Right lobe of liver (tissue), 6 donors: ENCODE results near the gene SERPINA1. TPM values are rescaled to one million over a fixed set of nuclear protein-coding genes. Genes with fewer than 3 reads are reported as not detected.
A peak's percentile ranks its signal among the peaks of the same experiment; 100 is the strongest.

Experiments
- ATAC-seq, 4 donors: fragments of 200-7000 bp; cut with Tn5 transposase; one replicate each; pipeline ENCODE4 v1.9.1; 2020; ENCODE audit warnings: mild to moderate bottlenecking in 4 of 4, moderate library complexity in 4 of 4
- DNase-seq, 3 donors: peaks; one replicate each; pipeline ENCODE4 v3.0.0-alpha.2; 2020
- H3K27ac ChIP-seq, 3 donors: fragments of 200-600 bp; one replicate each; pipeline ENCODE4 v1.8.0; 2022
- H3K27me3 ChIP-seq, 2 donors: fragments of 200-600 bp; one replicate each; pipeline ENCODE4 v1.8.0; 2022
- H3K36me3 ChIP-seq, 4 donors: fragments of 200-600 bp; sonication (generic) in 1 of 4; one replicate each; pipeline versions ENCODE4 v1.5.1 to v1.8.0; 2017 to 2022; ENCODE audit warnings: control low read depth in 1 of 4
- H3K4me1 ChIP-seq, 4 donors: fragments of 200-600 bp; sonication (generic) in 1 of 4; one replicate each; pipeline versions ENCODE4 v1.5.1 to v1.8.0; 2017 to 2022; ENCODE audit warnings: control low read depth in 1 of 4
- H3K4me3 ChIP-seq, 3 donors: fragments of 200-600 bp; one replicate each; pipeline ENCODE4 v1.8.0; 2022
- H3K9me3 ChIP-seq, 4 donors: fragments of 200-600 bp; sonication (generic) in 1 of 4; one replicate each; pipeline versions ENCODE4 v1.5.1 to v1.8.0; 2017 to 2022; ENCODE audit warnings: control low read depth in 1 of 4
- POLR2A ChIP-seq: fragments of 450-650 bp; IDR thresholded peaks from one replicate; pipeline ENCODE4 v1.6.1; 2017; ENCODE audit warnings: antibody characterized with exemption, mild to moderate bottlenecking
- WGBS: methylation state at CpG from one replicate; pipeline ENCODE4 v1.1.6; 2018; ENCODE audit warnings: low coverage, low lambda C conversion rate; ENCODE audit not compliant: insufficient coverage; ENCODE audit errors: missing lambda C conversion rate; 5-methylcytosine and 5-hydroxymethylcytosine counted together
- intact Hi-C, 2 donors: fragments of 100-400 bp; cut with DNase I; formaldehyde crosslinking; loops; one replicate each; pipeline versions ENCODE4 v1.11.2 to v1.14.1; 2022
- total RNA-seq, 6 experiments: library from RNA; depleted of rRNA in 2 of 6; stranded (reverse); fragments of >200 nt in 2 of 6; fragmentation: NEBNext Ultra II Directional in 3 of 6; extraction: Animal tissue kit (Norgen Biotek cat#: 25700) in 3 of 6; gene quantifications; one replicate each; pipeline versions ENCODE4 v1.1.0 to v1.2.4, GENCODE V29; 2016 to 2023
- TF ChIP-seq, protein P1 (sequence below), 4 donors: fragments of 200-600 bp in 3 of 4; fragments of 450-650 bp in 1 of 4; IDR thresholded peaks; one replicate each; pipeline versions ENCODE4 v1.5.1 to v1.8.0; 2016 to 2022; ENCODE audit warnings: antibody characterized with exemption in 4 of 4, mild to moderate bottlenecking in 2 of 4
- donor health status: DM: no; HTN: yes; CAD: no.
- donor health status: DM: no; HTN: no; CAD: no.
- donor health status: DM: no; HTN: no; CAD: no.
- donor health status: DM: no; HTN: yes; CAD: no.
- donor health status: DM: no; HTN: yes; CAD: no.

The SERPINA1 gene
- total RNA-seq, 6 experiments from 2014 or later, result 18,575 to 39,670 (median 31,917) TPM

DNA sequence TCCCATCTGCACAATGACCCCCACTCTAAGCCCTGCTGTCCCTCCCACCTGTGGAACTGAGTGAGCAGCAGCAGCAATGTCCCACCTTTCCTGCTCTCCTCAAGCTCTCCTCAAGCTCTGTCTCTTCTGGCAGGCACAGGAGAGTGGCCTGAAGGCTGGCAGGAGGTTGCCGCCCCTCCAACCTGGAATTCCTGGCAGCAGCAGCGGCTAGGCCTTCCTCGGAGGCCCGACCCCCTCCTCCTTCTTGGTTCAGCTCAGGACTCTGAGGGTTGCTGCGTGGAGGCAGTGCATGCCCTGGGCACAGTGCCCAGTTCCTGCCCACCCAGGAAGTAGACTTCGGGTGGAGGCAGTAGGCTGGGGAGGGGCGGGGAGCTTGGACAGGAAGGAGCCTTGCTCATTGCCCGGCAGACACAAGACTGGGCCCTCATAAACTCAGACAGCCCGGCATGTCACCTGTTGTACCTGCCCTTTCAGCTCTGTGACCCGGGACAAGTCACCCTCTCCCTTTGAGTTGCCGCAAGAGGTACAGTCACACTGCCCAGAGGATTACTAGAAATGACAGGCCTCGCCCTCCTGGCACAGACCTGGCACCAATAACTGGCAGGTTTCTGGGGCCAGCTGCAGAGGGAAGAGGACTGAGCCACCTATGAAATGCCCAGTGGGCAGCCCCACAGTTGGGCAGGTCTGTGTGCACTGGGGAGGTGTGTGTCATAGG is 2.1 kb upstream of the SERPINA1 start:
- peak overlapping the region; percentile 34 to 93 (median 90) for H3K4me3 ChIP-seq
- intact Hi-C loops, result no loop called here
- H3K36me3 ChIP-seq, result peaks cover 0 to 18% (median 6%) of the 10 kb centered on the region in 4 donors
- peaks cover 0 to 63% (median 20%) of the 10 kb centered on the region in 4 donors for H3K4me1 ChIP-seq
- ATAC-seq (peak; percentile 37 to 68 (median 51)), DNase-seq (peak; percentile 96)
- no peaks in the 10 kb centered on the region for H3K27me3 ChIP-seq
- TF ChIP-seq, protein P1, sequence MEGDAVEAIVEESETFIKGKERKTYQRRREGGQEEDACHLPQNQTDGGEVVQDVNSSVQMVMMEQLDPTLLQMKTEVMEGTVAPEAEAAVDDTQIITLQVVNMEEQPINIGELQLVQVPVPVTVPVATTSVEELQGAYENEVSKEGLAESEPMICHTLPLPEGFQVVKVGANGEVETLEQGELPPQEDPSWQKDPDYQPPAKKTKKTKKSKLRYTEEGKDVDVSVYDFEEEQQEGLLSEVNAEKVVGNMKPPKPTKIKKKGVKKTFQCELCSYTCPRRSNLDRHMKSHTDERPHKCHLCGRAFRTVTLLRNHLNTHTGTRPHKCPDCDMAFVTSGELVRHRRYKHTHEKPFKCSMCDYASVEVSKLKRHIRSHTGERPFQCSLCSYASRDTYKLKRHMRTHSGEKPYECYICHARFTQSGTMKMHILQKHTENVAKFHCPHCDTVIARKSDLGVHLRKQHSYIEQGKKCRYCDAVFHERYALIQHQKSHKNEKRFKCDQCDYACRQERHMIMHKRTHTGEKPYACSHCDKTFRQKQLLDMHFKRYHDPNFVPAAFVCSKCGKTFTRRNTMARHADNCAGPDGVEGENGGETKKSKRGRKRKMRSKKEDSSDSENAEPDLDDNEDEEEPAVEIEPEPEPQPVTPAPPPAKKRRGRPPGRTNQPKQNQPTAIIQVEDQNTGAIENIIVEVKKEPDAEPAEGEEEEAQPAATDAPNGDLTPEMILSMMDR (IDR thresholded peaks at IDR 0.05), result no peak
- TF ChIP-seq POLR2A, result peak; percentile 74
- 22% methylated on average over 9 of the region's 12 CpGs for WGBS
- H3K9me3 ChIP-seq, result no peaks in the 10 kb centered on the region
- H3K27ac ChIP-seq, result peak overlapping the region; percentile 90 to 97 (median 96)

DNA sequence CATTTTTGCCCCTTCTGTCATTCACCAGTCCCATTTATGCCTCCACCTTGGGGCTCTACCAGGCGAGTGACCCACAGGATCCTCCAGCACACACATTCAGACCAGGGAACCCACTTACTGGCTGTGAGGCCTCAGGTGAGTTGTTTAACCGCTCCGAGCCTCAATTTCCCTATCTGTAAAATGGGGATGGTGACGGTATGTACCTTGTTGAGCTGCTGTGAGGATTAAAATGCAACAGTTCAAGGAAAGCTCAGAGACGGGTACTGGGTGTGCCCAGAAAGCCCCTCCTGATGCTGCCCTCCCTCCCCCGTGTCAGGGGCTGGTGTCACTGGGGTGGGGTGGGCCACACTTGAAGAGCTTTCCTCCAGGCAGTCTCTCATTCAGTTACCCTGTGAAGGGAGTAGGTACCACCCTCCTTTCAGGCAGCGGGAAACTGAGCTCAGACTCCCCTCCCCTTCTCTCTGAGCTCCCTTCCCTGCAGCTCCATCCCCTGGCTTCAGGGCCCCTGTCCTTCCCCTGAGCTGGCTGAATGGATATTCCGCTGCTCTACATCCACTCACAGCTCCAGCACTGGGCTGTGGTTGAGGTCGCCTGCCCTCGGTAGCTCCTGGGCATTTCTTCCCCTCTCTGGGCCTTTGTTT is 1.4 kb upstream of the SERPINA1 start:
- H3K4me3 ChIP-seq, result peak overlapping the region; percentile 34 to 93 (median 90)
- no peaks in the 10 kb centered on the region for H3K9me3 ChIP-seq
- peaks cover 0 to 60% (median 18%) of the 10 kb centered on the region in 4 donors for H3K4me1 ChIP-seq
- H3K36me3 ChIP-seq, result peaks cover 0 to 21% (median 6%) of the 10 kb centered on the region in 4 donors
- peak overlapping the region; percentile 90 to 97 (median 96) for H3K27ac ChIP-seq
- WGBS, result 65% methylated on average over 8 of the region's 10 CpGs
- DNase-seq (peak in 1 of 3 donors; percentile 52), ATAC-seq (no peak)
- TF ChIP-seq, protein P1 (IDR thresholded peaks at IDR 0.05), result no peak
- TF ChIP-seq POLR2A, result no peak
- intact Hi-C loops, result no loop called here
- no peaks in the 10 kb centered on the region for H3K27me3 ChIP-seq

DNA sequence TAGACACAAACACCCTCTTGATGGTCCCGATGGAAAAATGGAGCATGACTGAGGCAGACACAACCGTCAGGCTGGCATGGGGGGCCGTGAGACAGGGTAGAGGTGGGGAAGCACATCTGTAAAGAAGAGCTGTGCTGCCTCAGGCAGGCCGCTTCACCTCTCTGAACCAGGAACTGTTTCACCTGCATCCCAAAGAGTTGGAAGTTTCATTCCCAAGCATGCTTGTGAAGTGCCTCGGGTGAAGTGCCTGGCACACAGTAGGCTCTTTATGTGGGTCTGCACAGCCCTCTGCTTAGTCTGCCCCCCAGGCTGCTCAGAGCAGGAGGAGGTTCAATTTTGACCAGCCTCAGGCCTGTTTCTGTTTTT is 685 bp upstream of the SERPINA1 start:
- H3K4me1 ChIP-seq, result peaks cover 0 to 61% (median 17%) of the 10 kb centered on the region in 4 donors
- H3K27ac ChIP-seq, result peak overlapping the region; percentile 90 to 97 (median 96)
- peak in 2 of 3 donors; percentile 20 to 48 for DNase-seq
- intact Hi-C loops, result no loop called here
- TF ChIP-seq, protein P1 (IDR thresholded peaks at IDR 0.05), result no peak
- no peak for TF ChIP-seq POLR2A
- 53% methylated on average over 3 of the region's 5 CpGs for WGBS
- peaks cover 0 to 28% (median 8%) of the 10 kb centered on the region in 4 donors for H3K36me3 ChIP-seq
- no peaks in the 10 kb centered on the region for H3K27me3 ChIP-seq
- H3K9me3 ChIP-seq, result no peaks in the 10 kb centered on the region
- ATAC-seq, result no peak
- peak overlapping the region; percentile 34 to 93 (median 90) for H3K4me3 ChIP-seq

DNA sequence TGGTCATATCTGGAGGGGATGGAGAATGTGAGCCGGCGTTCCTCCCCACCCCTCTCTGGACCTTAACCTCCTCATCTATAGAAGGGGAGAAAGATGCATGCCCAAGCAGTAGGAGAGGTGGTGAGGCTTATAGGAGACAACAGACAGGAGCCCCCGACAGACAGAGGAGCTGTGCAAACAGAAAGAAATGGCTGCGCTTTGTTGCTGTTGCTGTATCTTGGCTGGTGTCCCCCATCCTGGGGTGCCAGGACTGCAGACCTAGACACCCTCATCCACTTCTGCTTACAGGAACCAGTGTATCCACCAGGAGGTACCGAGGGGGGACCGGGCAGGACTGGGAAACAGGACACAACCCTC is 397 bp downstream of the SERPINA1 start:
- DNase-seq (no peak), ATAC-seq (no peak)
- Histone ChIP-seq H3K9me3 (no peaks in the 10 kb centered on the region), H3K4me1 (peaks cover 0 to 61% (median 12%) of the 10 kb centered on the region in 4 donors), H3K36me3 (peaks cover 0 to 39% (median 14%) of the 10 kb centered on the region in 4 donors), H3K27ac (peak overlapping the region; percentile 90 to 97 (median 96)), H3K27me3 (no peaks in the 10 kb centered on the region), H3K4me3 (peak overlapping the region; percentile 43 to 93 (median 90))
- intact Hi-C loops, result no loop called here
- TF ChIP-seq, protein P1 (IDR thresholded peaks at IDR 0.05), result no peak
- TF ChIP-seq POLR2A, result no peak
- 40% methylated on average over 3 of the region's 6 CpGs for WGBS
